ENCODE data around the gene LYST. TPM values are rescaled to one million over a fixed set of nuclear protein-coding genes. Genes with fewer than 3 reads are reported as not detected.

The LYST gene
- total and polyA plus RNA-seq, 2 donors (not counting 3 experiments of a cell fraction or from before 2014, with no cell fraction given) = 3.1 to 9.6 TPM

DNA sequence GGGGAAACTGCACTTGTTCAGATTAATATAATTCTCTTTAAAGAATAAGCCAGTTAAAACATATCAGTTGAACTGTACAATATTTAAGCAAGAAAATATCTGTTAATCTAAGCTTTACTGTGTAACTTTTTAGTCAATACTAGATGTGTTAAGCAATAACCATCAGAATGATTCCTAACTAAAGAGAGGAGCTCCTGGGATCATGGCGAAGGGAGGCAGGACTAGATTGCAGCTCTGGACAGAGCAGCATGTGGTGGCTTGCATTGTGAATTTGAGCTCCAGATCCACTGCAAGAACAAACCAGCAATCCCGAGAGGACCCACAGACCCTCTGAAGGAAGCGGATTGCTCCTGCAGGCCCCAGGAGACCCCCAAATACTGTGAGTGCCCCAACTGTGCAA, 21.9 kb downstream of the LYST start:
- Histone ChIP-seq H3K27me3 (ENCODE audit: control insufficient read depth in 2 of 2, insufficient read depth in 2 of 2, low read length in 2 of 2) (no peaks in the 10 kb centered on the region), H3K36me3 (ENCODE audit: control insufficient read depth in 2 of 2, extremely low read depth in 1 of 2, insufficient read depth in 2 of 2, low read length in 2 of 2) (no peaks in the 10 kb centered on the region), H2AFZ (ENCODE audit: low read depth, low read length) (no peak overlapping the region), H3K4me1 (ENCODE audit: control insufficient read depth, extremely low read depth, insufficient read depth, low read length) (no peaks in the 10 kb centered on the region), H4K20me1 (replicated peaks; ENCODE audit: control insufficient read depth, extremely low read depth, insufficient read depth, low read length) (no peaks in the 10 kb centered on the region), H3K9ac (replicated peaks; ENCODE audit: extremely low read depth, insufficient read depth, low read length) (no peak overlapping the region), H3K9me3 (replicated peaks; ENCODE audit: control insufficient read depth, insufficient read depth, low read length) (no peaks in the 10 kb centered on the region), H3K4me3 (replicated peaks in 1 of 3; ENCODE audit: insufficient read depth in 1 of 3, low read depth in 1 of 3, low read length in 3 of 3) (no peak overlapping the region), H3K79me2 (ENCODE audit: control insufficient read depth, insufficient read depth, low read length) (no peaks in the 10 kb centered on the region), H3K9me1 (replicated peaks; ENCODE audit: control insufficient read depth, extremely low read depth, insufficient read depth, low read length) (no peaks in the 10 kb centered on the region), H3K27ac (ENCODE audit: insufficient read depth, low read depth, low read length) (no peak overlapping the region), H3K4me2 (ENCODE audit: insufficient read depth, low read length) (no peak overlapping the region)
- TF ChIP-seq JUN (IDR thresholded peaks at IDR 0.05; ENCODE audit: borderline replicate concordance, insufficient read depth, insufficient read length, low read depth) = no peak
- TF ChIP-seq POLR2A (IDR thresholded peaks at IDR 0.05; ENCODE audit: low read depth, low read length) = no peak
- TF ChIP-seq, protein P1, sequence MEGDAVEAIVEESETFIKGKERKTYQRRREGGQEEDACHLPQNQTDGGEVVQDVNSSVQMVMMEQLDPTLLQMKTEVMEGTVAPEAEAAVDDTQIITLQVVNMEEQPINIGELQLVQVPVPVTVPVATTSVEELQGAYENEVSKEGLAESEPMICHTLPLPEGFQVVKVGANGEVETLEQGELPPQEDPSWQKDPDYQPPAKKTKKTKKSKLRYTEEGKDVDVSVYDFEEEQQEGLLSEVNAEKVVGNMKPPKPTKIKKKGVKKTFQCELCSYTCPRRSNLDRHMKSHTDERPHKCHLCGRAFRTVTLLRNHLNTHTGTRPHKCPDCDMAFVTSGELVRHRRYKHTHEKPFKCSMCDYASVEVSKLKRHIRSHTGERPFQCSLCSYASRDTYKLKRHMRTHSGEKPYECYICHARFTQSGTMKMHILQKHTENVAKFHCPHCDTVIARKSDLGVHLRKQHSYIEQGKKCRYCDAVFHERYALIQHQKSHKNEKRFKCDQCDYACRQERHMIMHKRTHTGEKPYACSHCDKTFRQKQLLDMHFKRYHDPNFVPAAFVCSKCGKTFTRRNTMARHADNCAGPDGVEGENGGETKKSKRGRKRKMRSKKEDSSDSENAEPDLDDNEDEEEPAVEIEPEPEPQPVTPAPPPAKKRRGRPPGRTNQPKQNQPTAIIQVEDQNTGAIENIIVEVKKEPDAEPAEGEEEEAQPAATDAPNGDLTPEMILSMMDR (IDR thresholded peaks at IDR 0.05; ENCODE audit: extremely low read depth in 1 of 2, insufficient read depth in 1 of 2, low read depth in 1 of 2, low read length in 2 of 2) = no peak
- no peak for TF ChIP-seq POLR2AphosphoS5 (IDR thresholded peaks at IDR 0.05; ENCODE audit: insufficient read depth, low read depth, low read length)
- TF ChIP-seq MYC (IDR thresholded peaks at IDR 0.05; ENCODE audit: low read depth, low read length) = no peak
- TF ChIP-seq, protein P2, sequence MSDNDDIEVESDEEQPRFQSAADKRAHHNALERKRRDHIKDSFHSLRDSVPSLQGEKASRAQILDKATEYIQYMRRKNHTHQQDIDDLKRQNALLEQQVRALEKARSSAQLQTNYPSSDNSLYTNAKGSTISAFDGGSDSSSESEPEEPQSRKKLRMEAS (IDR thresholded peaks at IDR 0.05; ENCODE audit: insufficient read depth, insufficient read length) = no peak
- POLR2A ChIA-PET = no interaction called here
- FAIRE-seq (no peak), DNase-seq (ENCODE audit: low read depth, low spot score) (no peak)
- dilution Hi-C loops (cut with MboI; ENCODE audit: extremely low pct_ligation_motif_present, low sequenced_read_pairs) = no loop called here
- no TSS peak for BruUV-seq (replicated peaks)
- CTCF ChIA-PET = interaction anchor here (1.0 to 6.6 kb wide), 4 partner anchors 9 to 127 kb away, joined by 3 to 40 read pairs (median 4); no protein-coding TSS in a partner anchor
- intact Hi-C loops (cut with micrococcal nuclease) = no loop called here
